ENCODE data around the gene CHN1.

The CHN1 gene

DNA sequence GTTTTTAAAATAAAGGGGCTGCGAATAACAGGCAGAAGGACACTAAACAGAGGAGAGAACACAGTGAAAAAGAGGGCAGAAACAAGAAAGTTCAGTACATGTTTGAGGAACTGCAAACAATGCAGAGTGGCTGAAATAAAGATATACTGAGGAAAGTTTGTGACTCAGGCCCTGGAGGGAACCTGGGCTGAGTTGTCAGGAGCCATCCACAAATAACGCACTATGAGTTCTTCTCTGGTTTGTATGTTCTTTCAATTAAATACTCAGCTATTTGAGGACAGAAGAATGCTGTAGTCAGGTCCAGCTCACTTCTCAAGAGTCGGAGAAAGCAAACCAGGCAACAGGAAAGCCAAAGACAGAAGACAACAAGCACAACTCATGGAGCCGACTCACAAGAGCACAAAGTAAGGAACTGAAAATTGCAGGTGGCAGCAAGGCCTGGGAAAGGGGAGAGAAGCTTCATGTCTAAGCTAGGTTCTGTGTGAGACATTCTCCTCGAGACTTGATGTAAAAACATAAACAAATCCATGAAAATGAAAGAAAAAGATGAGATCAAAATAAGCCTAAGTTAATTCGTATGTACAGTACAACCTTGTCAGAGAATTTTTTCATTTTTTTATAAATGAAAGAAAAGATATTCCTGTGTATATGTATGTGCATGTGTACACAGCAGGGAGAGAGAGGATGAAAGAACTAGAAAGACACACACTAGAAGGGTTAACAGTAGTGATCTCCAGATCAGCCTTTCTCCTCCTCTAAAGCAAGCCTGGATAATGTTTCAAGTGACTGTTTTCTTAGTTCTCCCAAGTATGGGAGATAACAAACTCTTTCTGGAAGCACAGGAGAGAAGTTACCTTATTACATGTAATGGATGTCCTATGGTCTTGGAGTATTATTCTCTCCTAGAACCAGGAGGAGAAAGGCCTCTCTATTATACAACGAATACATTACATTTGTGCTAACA lies 41.5 kb downstream of the CHN1 start:
- no peak overlapping the region for H3K4me3 ChIP-seq (ENCODE audit: low read depth, low read length)
- DNase-seq (ENCODE audit: low read depth): no peak
- no peak for TF ChIP-seq CTCF (IDR thresholded peaks at IDR 0.05; ENCODE audit: control insufficient read depth, extremely low read depth, insufficient read depth)

DNA sequence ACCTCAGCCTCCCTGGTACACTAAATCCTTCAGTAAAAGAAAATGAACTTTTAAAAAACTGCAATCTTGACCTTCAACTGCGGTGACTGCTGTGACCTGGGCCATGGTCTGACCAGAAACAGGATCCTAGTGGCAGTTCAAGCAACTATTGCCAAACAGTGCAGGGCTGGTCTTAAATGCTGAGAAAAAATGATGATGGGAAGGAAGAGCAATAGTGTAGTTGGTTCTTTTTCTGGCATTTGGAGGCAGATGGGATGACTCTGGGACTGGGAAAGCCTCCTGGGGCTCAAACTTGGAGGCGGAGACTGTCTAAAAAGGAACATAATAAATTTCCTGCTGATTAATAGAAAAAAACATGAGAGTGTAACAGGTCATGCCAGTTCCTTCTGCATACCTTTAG lies 45.4 kb downstream of the CHN1 start:
- DNase-seq (ENCODE audit: low read depth): no peak
- no peak for TF ChIP-seq CTCF (IDR thresholded peaks at IDR 0.05; ENCODE audit: control insufficient read depth, extremely low read depth, insufficient read depth)
- H3K4me3 ChIP-seq (ENCODE audit: low read depth, low read length): no peak overlapping the region

DNA sequence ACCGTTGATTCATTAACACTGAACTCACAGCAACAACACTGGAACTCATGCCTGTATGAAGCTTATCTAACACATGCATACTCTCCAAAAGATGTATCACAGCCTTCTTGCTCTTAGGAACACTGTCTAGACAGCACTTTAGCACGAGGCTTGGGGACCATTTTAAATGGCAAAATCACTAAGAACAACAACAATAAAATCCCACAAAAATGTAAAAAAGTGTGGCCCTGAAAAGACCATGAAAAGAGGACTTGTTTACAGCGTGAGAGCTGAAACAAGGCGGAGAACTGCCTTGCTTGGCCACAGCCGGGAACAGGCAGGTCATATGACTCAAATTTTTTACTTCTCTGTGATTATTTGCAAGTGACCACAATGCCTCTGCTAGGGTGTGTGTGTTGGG lies 48.1 kb downstream of the CHN1 start:
- TF ChIP-seq CTCF (IDR thresholded peaks at IDR 0.05; ENCODE audit: control insufficient read depth, extremely low read depth, insufficient read depth): no peak
- DNase-seq (ENCODE audit: low read depth): no peak
- H3K4me3 ChIP-seq (ENCODE audit: low read depth, low read length): no peak overlapping the region

GRCh38 chr2:174952607-174953006 lies 52.6 kb downstream of the CHN1 start:
- DNase-seq (ENCODE audit: low read depth): no peak
- no peak for TF ChIP-seq CTCF (IDR thresholded peaks at IDR 0.05; ENCODE audit: control insufficient read depth, extremely low read depth, insufficient read depth)

GRCh38 chr2:174951745-174952144 lies 53.4 kb downstream of the CHN1 start:
- TF ChIP-seq CTCF (IDR thresholded peaks at IDR 0.05; ENCODE audit: control insufficient read depth, extremely low read depth, insufficient read depth): no peak
- DNase-seq (ENCODE audit: low read depth): no peak

More at GRCh38 chr2:174952607-174953006, 52.6 kb downstream of the CHN1 start:
- no peak overlapping the region for H3K4me3 ChIP-seq (ENCODE audit: low read depth, low read length)

GRCh38 chr2:174949988-174950687 lies 55.0 kb downstream of the CHN1 start:
- DNase-seq (ENCODE audit: low read depth): no peak
- no peak for TF ChIP-seq CTCF (IDR thresholded peaks at IDR 0.05; ENCODE audit: control insufficient read depth, extremely low read depth, insufficient read depth)
- H3K4me3 ChIP-seq (ENCODE audit: low read depth, low read length): no peak overlapping the region

More at GRCh38 chr2:174951745-174952144, 53.4 kb downstream of the CHN1 start:
- no peak overlapping the region for H3K4me3 ChIP-seq (ENCODE audit: low read depth, low read length)
